OCI-LY1 (cell line): ENCODE measurements around the gene SERPINA9.

ENCODE experiments used
- H2AFZ ChIP-seq: fragments of 200-600 bp; sonication (generic), shearing (Covaris generic); 2 replicates; pipeline ENCODE4 v1.6.0; 2014; ENCODE audit warnings: antibody characterized with exemption, mild to moderate bottlenecking, low read length
- H3F3A ChIP-seq: fragments of 200-600 bp; sonication (generic), shearing (Covaris generic); 2 replicates; pipeline ENCODE4 v1.6.0; 2014; ENCODE audit warnings: mild to moderate bottlenecking, antibody characterized with exemption, low read length, moderate library complexity; ENCODE audit not compliant: insufficient read depth
- H3K27ac ChIP-seq: fragments of 200-600 bp; sonication (generic); 2 replicates; pipeline ENCODE4 v1.5.1; 2014; ENCODE audit warnings: low read length, mixed run types, mild to moderate bottlenecking, low read depth; ENCODE audit not compliant: poor library complexity, severe bottlenecking
- H3K27me3 ChIP-seq: fragments of 200-600 bp; sonication (generic); 2 replicates; pipeline ENCODE4 v1.6.0; 2014; ENCODE audit warnings: antibody characterized with exemption, mild to moderate bottlenecking, low read length, moderate library complexity; ENCODE audit not compliant: insufficient read depth
- H3K36me3 ChIP-seq: fragments of 200-600 bp; sonication (generic); 2 replicates; pipeline ENCODE4 v1.6.1; 2014; ENCODE audit warnings: mild to moderate bottlenecking, antibody characterized with exemption, low read length, moderate library complexity, mixed read lengths; ENCODE audit not compliant: insufficient read depth
- H3K4me1 ChIP-seq: fragments of 200-600 bp; sonication (generic); 2 replicates; pipeline ENCODE4 v1.5.1; 2014; ENCODE audit warnings: mild to moderate bottlenecking, low read length, moderate library complexity; ENCODE audit not compliant: insufficient read depth, severe bottlenecking
- H3K4me2 ChIP-seq: fragments of 200-600 bp; sonication (generic), shearing (Covaris generic); 2 replicates; pipeline ENCODE4 v1.6.1; 2014; ENCODE audit warnings: low read length
- H3K4me3 ChIP-seq: fragments of 200-600 bp; sonication (generic); 2 replicates; pipeline ENCODE4 v1.5.1; 2014; ENCODE audit warnings: low read length, low read depth, mild to moderate bottlenecking, mixed read lengths; ENCODE audit not compliant: poor library complexity, severe bottlenecking
- H3K79me2 ChIP-seq: fragments of 200-600 bp; shearing (Covaris generic); 2 replicates; pipeline ENCODE4 v1.6.1; 2016; ENCODE audit warnings: mixed run types, low read length, mixed read lengths; ENCODE audit not compliant: insufficient read depth
- H3K9ac ChIP-seq: fragments of 200-600 bp; sonication (generic), shearing (Covaris generic); 2 replicates; pipeline ENCODE4 v1.6.1; 2014; ENCODE audit warnings: mild to moderate bottlenecking, low read length, mixed read lengths
- H3K9me2 ChIP-seq: fragments of 200-600 bp; sonication (generic), shearing (Covaris generic); 2 replicates; pipeline ENCODE4 v1.6.1; 2014; ENCODE audit warnings: low read depth, mild to moderate bottlenecking, low read length, mixed read lengths
- H3K9me3 ChIP-seq: fragments of 200-600 bp; shearing (Covaris generic); 2 replicates; pipeline ENCODE4 v1.6.1; 2014; ENCODE audit warnings: low read length, mixed read lengths
- H4K20me1 ChIP-seq: fragments of 200-600 bp; sonication (generic), shearing (Covaris generic); 2 replicates; pipeline ENCODE4 v1.6.0; 2016; ENCODE audit warnings: mild to moderate bottlenecking, low read length; ENCODE audit not compliant: insufficient read depth
- EZH2 ChIP-seq: fragments of 200-600 bp; sonication (generic), shearing (Covaris generic); IDR thresholded peaks from 2 replicates; pipeline ENCODE4 v1.8.0; 2017; ENCODE audit warnings: borderline replicate concordance, mixed run types, mild to moderate bottlenecking, antibody characterized with exemption, low read length, moderate library complexity, mixed read lengths
- TF ChIP-seq, protein P1 (sequence below): fragments of 200-600 bp; sonication (generic), shearing (Covaris generic); IDR thresholded peaks from 2 replicates; pipeline ENCODE4 v1.5.1; 2017; ENCODE audit warnings: mild to moderate bottlenecking, antibody characterized with exemption, low read length, moderate library complexity, mixed read lengths

SERPINA9 gene

DNA sequence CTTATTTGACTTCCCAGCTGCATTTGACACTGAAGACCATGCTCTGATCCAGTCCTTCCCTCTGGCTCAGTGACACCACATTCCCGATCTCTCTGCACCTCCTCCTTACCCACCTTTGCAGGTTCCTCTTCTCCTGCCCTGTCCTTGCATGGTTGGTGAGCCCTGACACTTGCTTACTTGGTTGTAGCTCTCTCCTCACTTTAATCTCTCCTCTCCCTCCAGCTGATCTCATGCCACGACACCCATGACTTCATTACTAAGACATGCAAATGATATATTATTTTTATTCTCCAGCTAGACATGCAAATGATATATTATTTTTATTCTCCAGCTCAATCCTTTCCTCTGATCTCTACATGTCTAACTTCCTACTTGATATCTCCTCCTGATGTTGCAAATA lies at the start of gene SERPINA9:
TSS of gene SERPINA9 (minus strand) at position 175 of the 400 bp plus-strand sequence. CDS start 6,357 bp downstream, outside the sequence.
- no peaks in the 10 kb centered on the region; the same call in 1 of the 2 replicates for H3K27me3 ChIP-seq
- 0 out of 2 replicates have a peak, but pooled peaks cover 3% of the 10 kb centered on the region for H3K9me3 ChIP-seq
- H3K36me3 ChIP-seq: no peaks in the 10 kb centered on the region; the same call in 1 of the 2 replicates
- no peaks in the 10 kb centered on the region for H4K20me1 ChIP-seq
- peak within 1 kb of the TSS; percentile 18 for H3K4me3 ChIP-seq
- H3K4me1 ChIP-seq: peaks cover 4% of the 10 kb centered on the region
- H3K4me2 ChIP-seq: no peak within 1 kb of the TSS
- H3K9me2 ChIP-seq: no peaks in the 10 kb centered on the region
- TF ChIP-seq EZH2: no peak
- TF ChIP-seq, protein P1, sequence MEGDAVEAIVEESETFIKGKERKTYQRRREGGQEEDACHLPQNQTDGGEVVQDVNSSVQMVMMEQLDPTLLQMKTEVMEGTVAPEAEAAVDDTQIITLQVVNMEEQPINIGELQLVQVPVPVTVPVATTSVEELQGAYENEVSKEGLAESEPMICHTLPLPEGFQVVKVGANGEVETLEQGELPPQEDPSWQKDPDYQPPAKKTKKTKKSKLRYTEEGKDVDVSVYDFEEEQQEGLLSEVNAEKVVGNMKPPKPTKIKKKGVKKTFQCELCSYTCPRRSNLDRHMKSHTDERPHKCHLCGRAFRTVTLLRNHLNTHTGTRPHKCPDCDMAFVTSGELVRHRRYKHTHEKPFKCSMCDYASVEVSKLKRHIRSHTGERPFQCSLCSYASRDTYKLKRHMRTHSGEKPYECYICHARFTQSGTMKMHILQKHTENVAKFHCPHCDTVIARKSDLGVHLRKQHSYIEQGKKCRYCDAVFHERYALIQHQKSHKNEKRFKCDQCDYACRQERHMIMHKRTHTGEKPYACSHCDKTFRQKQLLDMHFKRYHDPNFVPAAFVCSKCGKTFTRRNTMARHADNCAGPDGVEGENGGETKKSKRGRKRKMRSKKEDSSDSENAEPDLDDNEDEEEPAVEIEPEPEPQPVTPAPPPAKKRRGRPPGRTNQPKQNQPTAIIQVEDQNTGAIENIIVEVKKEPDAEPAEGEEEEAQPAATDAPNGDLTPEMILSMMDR: no peak
- H3K27ac ChIP-seq: no peak within 1 kb of the TSS
- H3K9ac ChIP-seq: no peak within 1 kb of the TSS
- H2AFZ ChIP-seq: no peak within 1 kb of the TSS
- H3F3A ChIP-seq: no peaks in the 10 kb centered on the region
- H3K79me2 ChIP-seq: no peaks in the 10 kb centered on the region

DNA sequence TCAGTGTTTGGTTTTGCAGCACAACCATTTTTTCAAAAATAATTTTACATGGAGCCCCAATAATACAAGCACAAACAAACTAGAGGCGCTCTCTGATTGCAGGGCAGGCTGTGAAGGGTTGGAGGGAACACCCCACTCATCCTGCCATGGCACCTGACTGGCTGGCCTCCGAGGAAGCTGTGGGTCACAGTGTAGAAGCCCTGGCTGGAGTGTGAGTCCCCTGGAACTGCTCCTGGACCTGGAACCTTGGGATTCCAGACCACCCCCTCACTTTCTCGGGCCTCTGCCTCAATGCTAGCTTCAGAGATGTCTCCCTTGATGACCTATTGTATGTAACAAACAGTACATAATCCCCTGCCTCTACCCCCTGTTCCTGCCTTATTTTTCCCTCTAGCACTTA lies 48.1 kb upstream of the SERPINA9 start:
- no peak overlapping the region for H3K27ac ChIP-seq
- H3K79me2 ChIP-seq: no peaks in the 10 kb centered on the region
- no peaks in the 10 kb centered on the region for H3K9me2 ChIP-seq
- H4K20me1 ChIP-seq: no peaks in the 10 kb centered on the region
- no peaks in the 10 kb centered on the region for H3K36me3 ChIP-seq
- H2AFZ ChIP-seq: no peak overlapping the region
- no peaks in the 10 kb centered on the region for H3K9me3 ChIP-seq
- H3K9ac ChIP-seq: no peak overlapping the region
- no peak overlapping the region for H3K4me2 ChIP-seq
- TF ChIP-seq, protein P1: no peak
- TF ChIP-seq EZH2: no peak
- no peak overlapping the region for H3K4me3 ChIP-seq
- no peaks in the 10 kb centered on the region for H3F3A ChIP-seq
- H3K4me1 ChIP-seq: no peaks in the 10 kb centered on the region
- no peaks in the 10 kb centered on the region for H3K27me3 ChIP-seq

GRCh38 chr14:94523265-94523664 lies 47.3 kb upstream of the SERPINA9 start:
- Histone ChIP-seq H3K27ac (no peak overlapping the region), H4K20me1 (no peaks in the 10 kb centered on the region), H2AFZ (no peak overlapping the region), H3K36me3 (no peaks in the 10 kb centered on the region), H3K27me3 (no peaks in the 10 kb centered on the region), H3K4me3 (no peak overlapping the region), H3K9me3 (no peaks in the 10 kb centered on the region), H3K4me1 (no peaks in the 10 kb centered on the region), H3K4me2 (no peak overlapping the region), H3K9me2 (no peaks in the 10 kb centered on the region), H3K79me2 (no peaks in the 10 kb centered on the region), H3F3A (no peaks in the 10 kb centered on the region), H3K9ac (no peak overlapping the region)
- TF ChIP-seq, protein P1: no peak
- TF ChIP-seq EZH2: no peak
